KMS-11 (cell line): ENCODE results near the gene ETS2.

Source experiments
- H2AFZ ChIP-seq: fragments of 200-600 bp; sonication (generic); 2 replicates; pipeline ENCODE4 v1.6.1; 2016; ENCODE audit warnings: antibody characterized with exemption, mixed run types, low read depth
- H3K27ac ChIP-seq: fragments of 200-600 bp; sonication (generic); 2 replicates; pipeline ENCODE4 v1.6.1; 2016; ENCODE audit warnings: mild to moderate bottlenecking, mixed run types
- H3K27me3 ChIP-seq: fragments of 200-600 bp; sonication (generic); 2 replicates; pipeline ENCODE4 v1.6.1; 2017; ENCODE audit warnings: mild to moderate bottlenecking, low read depth, mixed run types, moderate library complexity; ENCODE audit not compliant: insufficient read depth
- H3K36me3 ChIP-seq: fragments of 200-600 bp; sonication (generic); 2 replicates; pipeline ENCODE4 v1.6.1; 2017; ENCODE audit warnings: mild to moderate bottlenecking, mixed run types; ENCODE audit not compliant: insufficient read depth
- H3K4me1 ChIP-seq: fragments of 200-600 bp; sonication (generic); 2 replicates; pipeline ENCODE4 v1.6.1; 2016; ENCODE audit warnings: mild to moderate bottlenecking, low read depth, mixed run types; ENCODE audit not compliant: poor library complexity, severe bottlenecking
- H3K4me2 ChIP-seq: fragments of 200-600 bp; sonication (generic); 2 replicates; pipeline ENCODE4 v1.7.0; 2016; ENCODE audit warnings: mild to moderate bottlenecking, mixed run types
- H3K4me3 ChIP-seq: fragments of 200-600 bp; sonication (generic); IDR thresholded peaks from 2 replicates; pipeline ENCODE4 v1.6.1; 2017; ENCODE audit warnings: low read depth, low read length, mixed read lengths; ENCODE audit not compliant: insufficient read depth
- H3K79me2 ChIP-seq: fragments of 200-600 bp; sonication (generic); 2 replicates; pipeline ENCODE4 v1.6.1; 2016; ENCODE audit warnings: low read depth, mixed run types; ENCODE audit not compliant: insufficient read depth
- H3K9ac ChIP-seq: fragments of 200-600 bp; sonication (generic); 2 replicates; pipeline ENCODE4 v1.6.1; 2016; ENCODE audit warnings: mild to moderate bottlenecking, mixed run types
- H4K20me1 ChIP-seq: fragments of 200-600 bp; sonication (generic); 2 replicates; pipeline ENCODE4 v1.6.1; 2016; ENCODE audit warnings: mild to moderate bottlenecking, mixed run types; ENCODE audit not compliant: insufficient read depth
- CTCF ChIP-seq: fragments of 200-600 bp; sonication (generic); conservative IDR thresholded peaks from 2 replicates; pipeline ENCODE4 v1.6.1; 2017; ENCODE audit warnings: low read depth, mild to moderate bottlenecking, antibody characterized with exemption, low read length, moderate library complexity, mixed read lengths

The ETS2 gene

GRCh38 chr21:38810826-38811164 is 5.1 kb downstream of the ETS2 start:
- Histone ChIP-seq H3K9ac (no peak overlapping the region), H3K27me3 (no peaks in the 10 kb centered on the region), H3K4me2 (no peak overlapping the region), H2AFZ (no peak overlapping the region), H3K4me3 (no peak overlapping the region), H4K20me1 (no peaks in the 10 kb centered on the region), H3K4me1 (peaks cover 6% of the 10 kb centered on the region), H3K27ac (no peak overlapping the region), H3K79me2 (no peaks in the 10 kb centered on the region), H3K36me3 (no peaks in the 10 kb centered on the region)
- no peak for TF ChIP-seq CTCF

- H3K27me3 ChIP-seq = no peaks in the 10 kb centered on the region
- peaks cover 6% of the 10 kb centered on the region for H3K4me1 ChIP-seq
- no peak overlapping the region for H2AFZ ChIP-seq
- no peaks in the 10 kb centered on the region for H3K79me2 ChIP-seq
- H3K9ac ChIP-seq = no peak overlapping the region
- no peak overlapping the region for H3K4me2 ChIP-seq
- H4K20me1 ChIP-seq = no peaks in the 10 kb centered on the region
- TF ChIP-seq CTCF = no peak
- no peak overlapping the region for H3K27ac ChIP-seq
- no peak overlapping the region for H3K4me3 ChIP-seq
- H3K36me3 ChIP-seq = no peaks in the 10 kb centered on the region
These were observed 5.5 kb downstream of the ETS2 start for GRCh38 chr21:38811257-38811656.

GRCh38 chr21:38813143-38813542 is 7.4 kb downstream of the ETS2 start:
- H3K27ac ChIP-seq = no peak overlapping the region
- TF ChIP-seq CTCF = no peak
- no peaks in the 10 kb centered on the region for H4K20me1 ChIP-seq
- H2AFZ ChIP-seq = no peak overlapping the region
- H3K79me2 ChIP-seq = no peaks in the 10 kb centered on the region
- no peaks in the 10 kb centered on the region for H3K4me1 ChIP-seq
- no peak overlapping the region for H3K4me2 ChIP-seq
- no peak overlapping the region for H3K9ac ChIP-seq
- no peaks in the 10 kb centered on the region for H3K36me3 ChIP-seq
- H3K27me3 ChIP-seq = no peaks in the 10 kb centered on the region
- H3K4me3 ChIP-seq = no peak overlapping the region

GRCh38 chr21:38813547-38813946 is 7.8 kb downstream of the ETS2 start:
- Histone ChIP-seq H3K4me2 (no peak overlapping the region), H4K20me1 (no peaks in the 10 kb centered on the region), H3K27me3 (no peaks in the 10 kb centered on the region), H3K9ac (no peak overlapping the region), H3K36me3 (peaks cover under 1% of the 10 kb centered on the region; the same call in 1 of the 2 replicates), H2AFZ (no peak overlapping the region), H3K4me3 (no peak overlapping the region), H3K79me2 (no peaks in the 10 kb centered on the region), H3K4me1 (no peaks in the 10 kb centered on the region), H3K27ac (no peak overlapping the region)
- TF ChIP-seq CTCF = no peak
